Fibroblast of pulmonary artery (primary cell): ENCODE measurements around the gene PCDHGA10.
"Not testable (repeated sequence)": the region's sequence is repeated elsewhere in the genome, so short reads cannot be mapped to it uniquely, and the experiment has no call there.

Source experiments
- DNase-seq: peaks from one replicate; pipeline ENCODE4 v3.0.0-alpha.2; 2010; ENCODE audit warnings: low read depth
- H3K4me3 ChIP-seq: replicated peaks from 2 replicates; pipeline ENCODE4 v1.5.1; 2011; ENCODE audit warnings: low read depth, mild to moderate bottlenecking, control low read depth, low read length, moderate library complexity
- TF ChIP-seq, protein P1 (sequence below): IDR thresholded peaks from 2 replicates; pipeline ENCODE4 v1.5.1; 2011; ENCODE audit warnings: mild to moderate bottlenecking, control low read depth, low read length, inconsistent platforms; ENCODE audit errors: missing control alignments

PCDHGA10 gene

DNA sequence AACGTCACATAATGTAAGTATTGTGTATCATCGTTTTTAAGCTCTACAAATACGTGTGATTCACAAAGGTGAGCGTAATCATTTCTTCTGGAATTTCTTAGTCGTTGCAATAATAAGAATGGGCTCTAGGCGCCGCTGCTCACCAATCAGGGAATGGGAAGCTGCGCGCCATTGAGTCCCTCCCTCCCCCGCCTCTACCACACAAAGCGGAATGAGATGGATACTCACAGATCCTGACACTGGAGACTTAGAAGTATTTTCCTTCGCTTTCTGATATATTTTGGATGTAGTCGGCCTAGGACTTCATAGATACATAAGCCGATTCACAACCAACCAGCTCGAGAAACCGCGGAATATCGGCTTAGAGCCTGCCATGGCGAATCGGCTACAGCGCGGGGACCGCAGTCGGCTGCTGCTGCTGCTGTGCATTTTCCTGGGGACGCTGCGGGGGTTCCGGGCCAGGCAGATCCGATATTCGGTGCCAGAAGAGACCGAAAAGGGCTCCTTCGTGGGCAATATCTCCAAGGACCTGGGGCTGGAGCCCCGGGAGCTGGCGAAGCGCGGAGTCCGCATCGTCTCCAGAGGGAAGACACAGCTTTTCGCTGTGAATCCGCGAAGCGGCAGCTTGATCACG lies 8.2 kb downstream of the PCDHGA10 start, which contains the start of gene PCDHGA11:
Gene PCDHGA11 (plus strand): TSS at position 197 of the 634 bp plus-strand sequence. CDS start 177 bp downstream, at position 374.
- DNase-seq, result peak; percentile 82
- TF ChIP-seq, protein P1, sequence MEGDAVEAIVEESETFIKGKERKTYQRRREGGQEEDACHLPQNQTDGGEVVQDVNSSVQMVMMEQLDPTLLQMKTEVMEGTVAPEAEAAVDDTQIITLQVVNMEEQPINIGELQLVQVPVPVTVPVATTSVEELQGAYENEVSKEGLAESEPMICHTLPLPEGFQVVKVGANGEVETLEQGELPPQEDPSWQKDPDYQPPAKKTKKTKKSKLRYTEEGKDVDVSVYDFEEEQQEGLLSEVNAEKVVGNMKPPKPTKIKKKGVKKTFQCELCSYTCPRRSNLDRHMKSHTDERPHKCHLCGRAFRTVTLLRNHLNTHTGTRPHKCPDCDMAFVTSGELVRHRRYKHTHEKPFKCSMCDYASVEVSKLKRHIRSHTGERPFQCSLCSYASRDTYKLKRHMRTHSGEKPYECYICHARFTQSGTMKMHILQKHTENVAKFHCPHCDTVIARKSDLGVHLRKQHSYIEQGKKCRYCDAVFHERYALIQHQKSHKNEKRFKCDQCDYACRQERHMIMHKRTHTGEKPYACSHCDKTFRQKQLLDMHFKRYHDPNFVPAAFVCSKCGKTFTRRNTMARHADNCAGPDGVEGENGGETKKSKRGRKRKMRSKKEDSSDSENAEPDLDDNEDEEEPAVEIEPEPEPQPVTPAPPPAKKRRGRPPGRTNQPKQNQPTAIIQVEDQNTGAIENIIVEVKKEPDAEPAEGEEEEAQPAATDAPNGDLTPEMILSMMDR, result peak; percentile 64
- H3K4me3 ChIP-seq, result peak within 1 kb of the TSS; percentile 55

DNA sequence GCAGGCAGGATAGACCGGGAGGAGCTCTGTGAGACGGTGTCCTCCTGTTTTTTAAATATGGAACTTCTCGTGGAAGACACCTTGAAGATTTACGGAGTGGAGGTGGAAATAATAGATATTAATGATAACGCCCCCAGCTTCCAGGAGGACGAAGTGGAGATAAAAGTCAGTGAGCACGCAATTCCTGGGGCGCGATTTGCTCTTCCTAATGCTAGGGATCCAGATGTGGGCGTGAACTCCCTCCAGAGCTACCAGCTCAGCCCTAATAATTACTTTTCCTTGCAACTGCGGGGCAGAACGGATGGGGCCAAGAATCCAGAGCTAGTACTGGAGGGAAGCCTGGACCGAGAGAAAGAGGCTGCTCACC lies 8.7 kb downstream of the PCDHGA10 start:
- H3K4me3 ChIP-seq, result peak overlapping the region; percentile 55
- TF ChIP-seq, protein P1, result no peak
- DNase-seq, result peak; percentile 34

DNA sequence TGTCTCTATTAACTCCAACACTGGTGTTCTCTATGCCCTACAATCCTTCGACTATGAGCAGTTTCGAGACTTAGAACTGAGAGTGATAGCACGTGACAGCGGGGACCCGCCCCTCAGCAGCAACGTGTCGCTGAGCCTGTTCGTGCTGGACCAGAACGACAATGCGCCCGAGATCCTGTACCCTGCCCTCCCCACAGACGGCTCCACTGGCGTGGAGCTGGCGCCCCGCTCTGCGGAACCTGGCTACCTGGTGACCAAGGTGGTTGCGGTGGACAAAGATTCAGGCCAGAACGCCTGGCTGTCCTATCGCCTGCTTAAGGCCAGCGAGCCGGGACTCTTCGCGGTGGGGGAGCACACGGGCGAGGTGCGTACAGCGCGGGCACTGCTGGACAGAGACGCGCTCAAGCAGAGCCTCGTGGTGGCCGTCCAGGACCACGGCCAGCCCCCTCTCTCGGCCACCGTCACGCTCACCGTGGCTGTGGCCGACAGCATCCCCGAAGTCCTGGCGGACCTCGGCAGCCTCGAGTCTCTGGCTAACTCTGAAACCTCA lies 10.0 kb downstream of the PCDHGA10 start:
- DNase-seq, result no peak
- H3K4me3 ChIP-seq, result no peak overlapping the region
- TF ChIP-seq, protein P1, result no peak

DNA sequence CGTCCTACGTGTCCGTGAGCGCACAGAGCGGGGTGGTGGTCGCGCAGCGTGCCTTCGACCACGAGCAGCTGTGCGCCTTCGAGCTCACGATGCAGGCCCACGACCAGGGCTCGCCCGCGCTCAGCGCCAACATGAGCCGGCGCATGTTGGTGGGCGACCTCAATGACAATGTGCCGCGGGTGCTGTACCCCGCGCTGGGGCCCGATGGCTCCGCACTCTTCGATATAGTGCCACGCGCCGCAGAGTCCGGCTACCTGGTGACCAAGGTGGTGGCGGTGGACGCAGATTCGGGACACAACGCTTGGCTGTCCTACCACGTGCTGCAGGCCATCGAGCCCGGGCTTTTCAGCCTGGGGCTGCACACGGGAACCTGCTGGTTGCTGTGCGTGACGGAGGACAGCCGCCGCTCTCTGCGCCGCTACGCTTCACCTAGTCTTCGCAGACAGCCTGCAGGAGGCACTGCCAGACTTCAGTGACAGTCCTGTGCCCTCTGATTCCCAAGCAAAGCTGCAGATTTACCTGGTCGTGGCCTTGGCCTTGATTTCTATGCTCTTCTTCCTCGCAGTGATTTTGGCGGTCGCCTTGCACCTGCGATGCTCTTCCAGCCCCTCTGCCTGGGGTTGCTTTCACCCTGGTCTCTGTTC lies 15.1 kb downstream of the PCDHGA10 start:
- no peak overlapping the region for H3K4me3 ChIP-seq
- TF ChIP-seq, protein P1, result no peak
- DNase-seq, result no peak

DNA sequence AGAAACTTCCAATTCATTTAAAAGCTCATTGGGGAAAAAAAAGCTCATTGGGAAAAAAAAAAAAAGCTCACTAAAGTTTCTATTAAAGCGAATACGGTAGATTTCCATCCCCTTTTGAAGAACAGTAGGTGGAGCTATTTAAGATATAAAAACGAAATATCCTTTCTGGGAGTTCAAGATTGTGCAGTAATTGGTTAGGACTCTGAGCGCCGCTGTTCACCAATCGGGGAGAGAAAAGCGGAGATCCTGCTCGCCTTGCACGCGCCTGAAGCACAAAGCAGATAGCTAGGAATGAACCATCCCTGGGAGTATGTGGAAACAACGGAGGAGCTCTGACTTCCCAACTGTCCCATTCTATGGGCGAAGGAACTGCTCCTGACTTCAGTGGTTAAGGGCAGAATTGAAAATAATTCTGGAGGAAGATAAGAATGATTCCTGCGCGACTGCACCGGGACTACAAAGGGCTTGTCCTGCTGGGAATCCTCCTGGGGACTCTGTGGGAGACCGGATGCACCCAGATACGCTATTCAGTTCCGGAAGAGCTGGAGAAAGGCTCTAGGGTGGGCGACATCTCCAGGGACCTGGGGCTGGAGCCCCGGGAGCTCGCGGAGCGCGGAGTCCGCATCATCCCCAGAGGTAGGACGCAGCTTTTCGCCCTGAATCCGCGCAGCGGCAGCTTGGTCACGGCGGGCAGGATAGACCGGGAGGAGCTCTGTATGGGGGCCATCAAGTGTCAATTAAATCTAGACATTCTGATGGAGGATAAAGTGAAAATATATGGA lies 17.7 kb downstream of the PCDHGA10 start, which contains the start of gene PCDHGA12:
Gene PCDHGA12 (plus strand): TSS at position 176 of the 782 bp plus-strand sequence. CDS start 253 bp downstream, at position 429.
- H3K4me3 ChIP-seq, result peak within 1 kb of the TSS; percentile 54
- TF ChIP-seq, protein P1, result peak; percentile 78
- peak; percentile 98 for DNase-seq

DNA sequence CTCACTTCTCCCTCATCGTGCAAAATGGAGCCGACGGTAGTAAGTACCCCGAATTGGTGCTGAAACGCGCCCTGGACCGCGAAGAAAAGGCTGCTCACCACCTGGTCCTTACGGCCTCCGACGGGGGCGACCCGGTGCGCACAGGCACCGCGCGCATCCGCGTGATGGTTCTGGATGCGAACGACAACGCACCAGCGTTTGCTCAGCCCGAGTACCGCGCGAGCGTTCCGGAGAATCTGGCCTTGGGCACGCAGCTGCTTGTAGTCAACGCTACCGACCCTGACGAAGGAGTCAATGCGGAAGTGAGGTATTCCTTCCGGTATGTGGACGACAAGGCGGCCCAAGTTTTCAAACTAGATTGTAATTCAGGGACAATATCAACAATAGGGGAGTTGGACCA lies 18.5 kb downstream of the PCDHGA10 start:
- TF ChIP-seq, protein P1, result no peak
- H3K4me3 ChIP-seq, result peak overlapping the region; percentile 54
- peak; percentile 71 for DNase-seq

DNA sequence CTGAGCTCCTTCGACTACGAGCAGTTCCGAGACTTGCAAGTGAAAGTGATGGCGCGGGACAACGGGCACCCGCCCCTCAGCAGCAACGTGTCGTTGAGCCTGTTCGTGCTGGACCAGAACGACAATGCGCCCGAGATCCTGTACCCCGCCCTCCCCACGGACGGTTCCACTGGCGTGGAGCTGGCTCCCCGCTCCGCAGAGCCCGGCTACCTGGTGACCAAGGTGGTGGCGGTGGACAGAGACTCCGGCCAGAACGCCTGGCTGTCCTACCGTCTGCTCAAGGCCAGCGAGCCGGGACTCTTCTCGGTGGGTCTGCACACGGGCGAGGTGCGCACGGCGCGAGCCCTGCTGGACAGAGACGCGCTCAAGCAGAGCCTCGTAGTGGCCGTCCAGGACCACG lies 19.5 kb downstream of the PCDHGA10 start:
- H3K4me3 ChIP-seq, DNase-seq: not testable (repeated sequence)

DNA sequence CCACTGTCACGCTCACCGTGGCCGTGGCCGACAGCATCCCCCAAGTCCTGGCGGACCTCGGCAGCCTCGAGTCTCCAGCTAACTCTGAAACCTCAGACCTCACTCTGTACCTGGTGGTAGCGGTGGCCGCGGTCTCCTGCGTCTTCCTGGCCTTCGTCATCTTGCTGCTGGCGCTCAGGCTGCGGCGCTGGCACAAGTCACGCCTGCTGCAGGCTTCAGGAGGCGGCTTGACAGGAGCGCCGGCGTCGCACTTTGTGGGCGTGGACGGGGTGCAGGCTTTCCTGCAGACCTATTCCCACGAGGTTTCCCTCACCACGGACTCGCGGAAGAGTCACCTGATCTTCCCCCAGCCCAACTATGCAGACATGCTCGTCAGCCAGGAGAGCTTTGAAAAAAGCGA lies 19.9 kb downstream of the PCDHGA10 start:
- DNase-seq, H3K4me3 ChIP-seq: not testable (repeated sequence)
